IMR-90 (cell line): ENCODE measurements around the gene CDKL4. TPM values are rescaled to one million over a fixed set of nuclear protein-coding genes. Genes with fewer than 3 reads are reported as not detected.

Experiments used
- ATAC-seq: fragments of 200-7000 bp; cut with Tn5 transposase; 2 replicates; pipeline ENCODE4 v1.9.1; 2020; ENCODE audit warnings: low read depth, mild to moderate bottlenecking, moderate library complexity
- BruUV-seq: library from RNA; stranded (reverse); fragments of 400-500 nt; replicated peaks from 2 replicates; lab custom pipeline; 2021; lab: Mats Ljungman, UMichigan
- CTCF ChIA-PET: fragments of 300-600 bp; formaldehyde crosslinking; extraction: SDS; loops from one replicate; lab custom pipeline; 2021; ENCODE audit warnings: antibody characterized with exemption; lab: Yijun Ruan, JAX
- POLR2A ChIA-PET: fragments of 300-600 bp; sonication (Branson Sonifier 250); formaldehyde crosslinking; loops from one replicate; lab custom pipeline; 2022; ENCODE audit warnings: antibody characterized with exemption; ENCODE audit not compliant: unreplicated experiment; lab: Charles Lee
- DNase-seq: peaks from one replicate; pipeline ENCODE4 v3.0.0; 2013
- H2AFZ ChIP-seq: replicated peaks from 2 replicates; pipeline ENCODE3; 2013; ENCODE audit warnings: low read length, mild to moderate bottlenecking; ENCODE audit not compliant: poor library complexity
- H2AK5ac ChIP-seq: 2 replicates; pipeline ENCODE4 v1.6.1; 2013; ENCODE audit warnings: low read depth, low read length, inconsistent platforms
- H2AK9ac ChIP-seq: replicated peaks from 2 replicates; pipeline ENCODE3; 2013; ENCODE audit warnings: mild to moderate bottlenecking, low read depth, low read length, moderate library complexity; ENCODE audit not compliant: poor library complexity
- H2BK120ac ChIP-seq: 2 replicates; pipeline ENCODE4 v1.6.1; 2013; ENCODE audit warnings: low read depth, low read length, inconsistent platforms
- H2BK15ac ChIP-seq: 3 replicates; pipeline ENCODE4 v1.6.1; 2013; ENCODE audit warnings: low read depth, low read length, inconsistent platforms
- H2BK20ac ChIP-seq: 2 replicates; pipeline ENCODE4 v1.6.1; 2013; ENCODE audit warnings: low read depth, mild to moderate bottlenecking, inconsistent platforms, low read length, moderate library complexity
- H2BK5ac ChIP-seq: 2 replicates; pipeline ENCODE4 v1.6.1; 2013; ENCODE audit warnings: mild to moderate bottlenecking, low read depth, low read length, inconsistent platforms; ENCODE audit not compliant: poor library complexity, severe bottlenecking
- H3K14ac ChIP-seq: replicated peaks from 2 replicates; pipeline ENCODE4 v1.6.1; 2013; ENCODE audit warnings: low read depth, low read length, inconsistent platforms
- H3K18ac ChIP-seq: 2 replicates; pipeline ENCODE4 v1.6.1; 2013; ENCODE audit warnings: low read depth, low read length, control low read depth
- H3K23ac ChIP-seq: 2 replicates; pipeline ENCODE4 v1.6.1; 2013; ENCODE audit warnings: low read depth, low read length, inconsistent platforms
- H3K27ac ChIP-seq: 2 replicates; pipeline ENCODE4 v1.5.1; 2013; ENCODE audit warnings: mild to moderate bottlenecking, control low read depth, low read length; ENCODE audit not compliant: insufficient read depth
- H3K27me3 ChIP-seq: 2 replicates; pipeline ENCODE4 v1.6.1; 2013; ENCODE audit warnings: low read length; ENCODE audit not compliant: control insufficient read depth, insufficient read depth
- H3K36me3 ChIP-seq: 2 replicates; pipeline ENCODE4 v1.6.1; 2013; ENCODE audit warnings: low read length, mixed read lengths; ENCODE audit not compliant: control insufficient read depth, insufficient read depth
- H3K4ac ChIP-seq: 2 replicates; pipeline ENCODE4 v1.6.1; 2013; ENCODE audit warnings: low read depth, low read length, inconsistent platforms
- H3K4me1 ChIP-seq: 2 replicates; pipeline ENCODE4 v1.6.1; 2013; ENCODE audit warnings: low read length, mixed read lengths; ENCODE audit not compliant: control insufficient read depth, insufficient read depth
- H3K4me2 ChIP-seq: 2 replicates; pipeline ENCODE4 v1.6.1; 2013; ENCODE audit warnings: low read depth, mild to moderate bottlenecking, control low read depth, low read length, moderate library complexity
- H3K4me3 ChIP-seq: 2 replicates; pipeline ENCODE4 v1.5.1; 2013; ENCODE audit warnings: low read depth, mild to moderate bottlenecking, control low read depth, low read length, moderate library complexity; ENCODE audit not compliant: insufficient read depth
- H3K56ac ChIP-seq: 2 replicates; pipeline ENCODE4 v1.6.1; 2013; ENCODE audit warnings: low read length, inconsistent platforms; ENCODE audit not compliant: insufficient read depth; ENCODE audit errors: extremely low read depth
- H3K79me1 ChIP-seq, 2 experiments: 2 replicates each; pipeline ENCODE4 v1.6.1; 2013; ENCODE audit warnings: low read length in 2 of 2, inconsistent platforms in 1 of 2, low read depth in 1 of 2
- H3K9ac ChIP-seq: 2 replicates; pipeline ENCODE4 v1.6.1; 2013; ENCODE audit warnings: low read depth, low read length, control low read depth
- H3K9me1 ChIP-seq: 2 replicates; pipeline ENCODE4 v1.6.1; 2013; ENCODE audit warnings: low read length, inconsistent platforms; ENCODE audit not compliant: insufficient read depth
- H3K9me3 ChIP-seq: 2 replicates; pipeline ENCODE4 v1.6.1; 2013; ENCODE audit warnings: low read length; ENCODE audit not compliant: control insufficient read depth, insufficient read depth
- H4K20me1 ChIP-seq: 2 replicates; pipeline ENCODE4 v1.6.1; 2013; ENCODE audit warnings: low read length, inconsistent platforms; ENCODE audit not compliant: insufficient read depth
- H4K5ac ChIP-seq: 2 replicates; pipeline ENCODE4 v1.6.1; 2013; ENCODE audit warnings: mild to moderate bottlenecking, low read depth, low read length, control low read depth
- H4K8ac ChIP-seq, 2 experiments: 2 replicates each; pipeline ENCODE4 v1.6.1; 2013; ENCODE audit warnings: low read depth in 2 of 2, low read length in 2 of 2, control low read depth in 1 of 2, inconsistent platforms in 1 of 2
- H4K91ac ChIP-seq: 2 replicates; pipeline ENCODE4 v1.6.1; 2013; ENCODE audit warnings: low read depth, low read length, inconsistent platforms; ENCODE audit not compliant: insufficient read depth
- CEBPB ChIP-seq: IDR thresholded peaks from 2 replicates; pipeline ENCODE4 v1.6.1; 2012; ENCODE audit warnings: low read depth, low read length, improper control_type of control experiment
- FOS ChIP-seq: fragments of 150-350 bp; IDR thresholded peaks from 2 replicates; pipeline ENCODE4 v1.6.1; 2016; ENCODE audit warnings: low read depth, low read length
- WGBS, 2 experiments: methylation state at CpG; one replicate each; pipeline versions ENCODE4 v1.1.5 to v1.1.7; 2013; ENCODE audit warnings: missing lambda C conversion rate in 2 of 2; ENCODE audit not compliant: insufficient read length in 1 of 2; ENCODE audit errors: extremely low coverage in 2 of 2; 5-methylcytosine and 5-hydroxymethylcytosine counted together
- dilution Hi-C: fragments of 300-500 bp; cut with HindIII; formaldehyde crosslinking; loops from one replicate; pipeline ENCODE4 v1.14.3; 2018; ENCODE audit warnings: low sequenced_read_pairs; ENCODE audit not compliant: unreplicated experiment
- in situ Hi-C: fragments of 300-500 bp; cut with MboI; formaldehyde crosslinking; loops from 3 replicates; pipeline ENCODE4 v1.14.3; 2019; ENCODE audit warnings: low sequenced_read_pairs, inconsistent platforms, mixed read lengths
- intact Hi-C: fragments of 100-400 bp; cut with micrococcal nuclease; formaldehyde crosslinking; loops from 2 replicates; pipeline ENCODE4 v1.10.0; 2022
- polyA plus RNA-seq, 3 experiments: library from polyadenylated mRNA; depleted of rRNA; stranded (reverse); fragments of >200 nt; gene quantifications; 2 replicates each; pipeline ENCODE4 v1.2.3, GENCODE V29; 2012; ENCODE audit warnings: low replicate concordance in 1 of 3
- total RNA-seq: library from RNA; depleted of rRNA; stranded (reverse); fragments of >200 nt; gene quantifications from 2 replicates; pipeline ENCODE4 v1.2.3, GENCODE V29; 2012

CDKL4 gene
- total and polyA plus RNA-seq, 2 of the 4 experiments (the other 2 are of a cell fraction) = not detected

DNA sequence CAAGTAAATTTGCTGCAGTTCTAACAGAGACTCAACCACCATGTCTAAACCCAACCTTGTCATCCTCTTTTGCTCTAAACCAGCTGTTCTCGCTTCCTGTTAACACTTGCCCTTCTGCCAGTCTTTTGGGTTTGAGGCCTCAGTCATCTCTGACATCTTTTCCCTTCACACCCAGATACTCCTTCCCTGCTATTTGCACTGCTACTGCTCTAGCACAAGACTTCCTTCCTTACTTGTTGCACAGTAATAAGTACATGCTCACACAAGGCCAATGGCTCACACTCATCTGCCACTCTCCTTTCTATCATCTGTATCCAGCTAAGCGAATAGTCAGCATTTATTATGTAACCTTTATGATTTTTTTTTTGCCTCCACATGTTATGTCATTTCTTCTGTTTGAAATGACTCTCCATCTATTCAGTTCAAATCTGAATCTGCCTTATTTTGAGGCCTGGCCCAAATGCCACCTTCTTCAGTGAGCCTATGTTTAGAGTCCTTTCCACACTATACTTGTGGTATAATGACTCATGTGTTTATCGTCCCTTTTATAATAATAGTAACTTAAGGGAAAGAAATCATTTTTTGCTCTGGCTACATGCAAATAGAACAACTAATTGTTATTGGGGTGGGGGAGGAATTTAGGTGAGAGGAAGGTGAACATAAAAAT lies 22.5 kb upstream of the CDKL4 start:
- 100% methylated on average over 1 of the region's 3 CpGs; no CpG with 5 or more reads in 1 of the 2 experiments for WGBS, 2 experiments
- POLR2A ChIA-PET = no interaction called here

More for the DNA sequence above, 22.5 kb upstream of the CDKL4 start:
- Histone ChIP-seq H3K79me1 (peaks cover 7 to 21% of the 10 kb centered on the region in 2 experiments; a peak in 3 of 4 replicates), H2AK5ac (0 out of 2 replicates have a peak overlapping the region, but pooled peaks have one; percentile 3), H3K4me3 (no peak overlapping the region), H3K27me3 (no peaks in the 10 kb centered on the region), H3K9ac (no peak overlapping the region), H3K23ac (0 out of 2 replicates have a peak overlapping the region, but pooled peaks have one; percentile 11), H2BK15ac (no peak overlapping the region), H3K36me3 (peaks cover 14% of the 10 kb centered on the region), H2BK20ac (no peak overlapping the region), H3K4me2 (no peak overlapping the region), H4K20me1 (no peaks in the 10 kb centered on the region; the same call in 1 of the 2 replicates), H4K8ac (no peak overlapping the region), H2BK5ac (no peak overlapping the region), H3K56ac (no peak overlapping the region), H3K14ac (no peak overlapping the region), H3K27ac (no peak overlapping the region), H3K4ac (no peak overlapping the region), H3K9me1 (peaks cover 4% of the 10 kb centered on the region), H3K18ac (no peak overlapping the region), H3K9me3 (no peaks in the 10 kb centered on the region), H4K5ac (no peak overlapping the region), H2AFZ (peak overlapping the region; percentile 3), H3K4me1 (no peaks in the 10 kb centered on the region), H2BK120ac (no peak overlapping the region), H2AK9ac (no peak overlapping the region), H4K91ac (no peak overlapping the region)
- CTCF ChIA-PET = no interaction called here
- dilution Hi-C loops (no loop called here), in situ Hi-C loops (no loop called here), intact Hi-C loops (no loop called here)
- DNase-seq = peak; percentile 36
- no TSS peak for BruUV-seq
- peak; percentile 46 for ATAC-seq
- peak; percentile 32; the same call in 1 of the 2 replicates for TF ChIP-seq FOS
- TF ChIP-seq CEBPB = no peak
